HEK293 (cell line): ENCODE measurements around the gene NFKB1.

ENCODE experiments used
- CTCF ChIA-PET: fragments of 350-600 bp; formaldehyde crosslinking; extraction: SDS; loops from one replicate; lab custom pipeline; 2021; ENCODE audit warnings: antibody characterized with exemption; lab: Yijun Ruan, JAX
- POLR2A ChIA-PET: fragments of 300-600 bp; formaldehyde crosslinking; extraction: SDS; loops from one replicate; lab custom pipeline; 2020; ENCODE audit warnings: antibody characterized with exemption, inconsistent platforms; lab: Yijun Ruan, JAX
- H3K27ac ChIP-seq: fragments of 200-500 bp; sonication (Bioruptor generic); 2 replicates; pipeline ENCODE4 v1.5.1; 2014; ENCODE audit warnings: low read depth, low read length, control low read depth, inconsistent platforms; ENCODE audit errors: extremely low read depth
- H3K36me3 ChIP-seq, 2 experiments: fragments of 200-500 bp in 1 of 2; sonication (Bioruptor generic) in 1 of 2; 1 replicate in 1 of 2; 2 replicates in 1 of 2; pipeline ENCODE4 v1.5.1; 2014 to 2017; ENCODE audit warnings: inconsistent platforms in 2 of 2, low read length in 2 of 2; ENCODE audit not compliant: control insufficient read depth in 2 of 2, insufficient read depth in 1 of 2
- H3K4me1 ChIP-seq: fragments of 200-500 bp; sonication (Bioruptor generic); 2 replicates; pipeline ENCODE4 v1.5.1; 2014; ENCODE audit warnings: mild to moderate bottlenecking, low read length, inconsistent platforms; ENCODE audit not compliant: control insufficient read depth, insufficient read depth
- H3K4me3 ChIP-seq: 2 replicates; pipeline ENCODE4 v1.5.1; 2011; ENCODE audit warnings: low read depth, mild to moderate bottlenecking, control low read depth, low read length, moderate library complexity
- H3K9me3 ChIP-seq: fragments of 200-500 bp; sonication (Bioruptor generic); 2 replicates; pipeline ENCODE4 v1.5.1; 2014; ENCODE audit warnings: low read depth, low read length, inconsistent platforms; ENCODE audit not compliant: control insufficient read depth, insufficient read depth
- FEZF1 ChIP-seq: fragments of 450-650 bp; formaldehyde crosslinking; IDR thresholded peaks from 2 replicates; pipeline ENCODE4 v1.5.1; 2016; ENCODE audit warnings: missing biosample characterization, missing genetic modification characterization
- HIC1 ChIP-seq: fragments of 450-650 bp; formaldehyde crosslinking; IDR thresholded peaks from 2 replicates; pipeline ENCODE4 v1.5.1; 2016; ENCODE audit warnings: missing biosample characterization, missing genetic modification characterization
- KLF1 ChIP-seq: fragments of 450-650 bp; formaldehyde crosslinking; IDR thresholded peaks from 2 replicates; pipeline ENCODE4 v1.5.1; 2016; ENCODE audit warnings: missing biosample characterization, missing genetic modification characterization
- KLF16 ChIP-seq: fragments of 450-650 bp; formaldehyde crosslinking; IDR thresholded peaks from 2 replicates; pipeline ENCODE4 v1.5.1; 2017; ENCODE audit warnings: missing biosample characterization, missing genetic modification characterization
- MZF1 ChIP-seq: fragments of 450-650 bp; formaldehyde crosslinking; IDR thresholded peaks from 2 replicates; pipeline ENCODE4 v1.5.1; 2017; ENCODE audit warnings: missing biosample characterization, missing genetic modification characterization, borderline replicate concordance
- OVOL3 ChIP-seq: fragments of 450-650 bp; formaldehyde crosslinking; IDR thresholded peaks from 2 replicates; pipeline ENCODE4 v1.5.1; 2016; ENCODE audit warnings: missing biosample characterization, missing genetic modification characterization
- PATZ1 ChIP-seq: fragments of 450-650 bp; formaldehyde crosslinking; IDR thresholded peaks from 2 replicates; pipeline ENCODE4 v1.5.1; 2016; ENCODE audit warnings: missing biosample characterization, missing genetic modification characterization
- SP2 ChIP-seq: fragments of 450-650 bp; formaldehyde crosslinking; IDR thresholded peaks from 2 replicates; pipeline ENCODE4 v1.5.1; 2016; ENCODE audit warnings: missing biosample characterization, missing genetic modification characterization
- SP7 ChIP-seq: fragments of 450-650 bp; formaldehyde crosslinking; IDR thresholded peaks from 2 replicates; pipeline ENCODE4 v1.5.1; 2016; ENCODE audit warnings: missing biosample characterization, missing genetic modification characterization
- YY1 ChIP-seq: fragments of 450-650 bp; formaldehyde crosslinking; IDR thresholded peaks from 2 replicates; pipeline ENCODE4 v1.5.1; 2018; ENCODE audit warnings: missing biosample characterization, missing genetic modification characterization
- ZBTB20 ChIP-seq: fragments of 450-650 bp; formaldehyde crosslinking; IDR thresholded peaks from 2 replicates; pipeline ENCODE4 v1.5.1; 2016; ENCODE audit warnings: missing biosample characterization, missing genetic modification characterization
- ZNF138 ChIP-seq: fragments of 450-650 bp; formaldehyde crosslinking; IDR thresholded peaks from 2 replicates; pipeline ENCODE4 v1.5.1; 2016; ENCODE audit warnings: missing biosample characterization, missing genetic modification characterization, borderline replicate concordance
- ZNF155 ChIP-seq: fragments of 450-650 bp; formaldehyde crosslinking; IDR thresholded peaks from 2 replicates; pipeline ENCODE4 v1.5.1; 2016; ENCODE audit warnings: missing biosample characterization, missing genetic modification characterization
- ZNF16 ChIP-seq: fragments of 450-650 bp; formaldehyde crosslinking; IDR thresholded peaks from 2 replicates; pipeline ENCODE4 v1.5.1; 2016; ENCODE audit warnings: low read depth, missing biosample characterization, missing genetic modification characterization
- ZNF174 ChIP-seq: fragments of 450-650 bp; formaldehyde crosslinking; IDR thresholded peaks from 2 replicates; pipeline ENCODE4 v1.5.0; 2017; ENCODE audit warnings: missing biosample characterization, mild to moderate bottlenecking, missing genetic modification characterization
- ZNF362 ChIP-seq: fragments of 450-650 bp; formaldehyde crosslinking; IDR thresholded peaks from 2 replicates; pipeline ENCODE4 v1.5.1; 2016; ENCODE audit warnings: missing biosample characterization, missing genetic modification characterization
- ZNF37A ChIP-seq: fragments of 450-650 bp; IDR thresholded peaks from 2 replicates; pipeline ENCODE4 v1.5.1; 2018; ENCODE audit warnings: missing biosample characterization, missing genetic modification characterization
- ZNF488 ChIP-seq: fragments of 450-650 bp; formaldehyde crosslinking; IDR thresholded peaks from 2 replicates; pipeline ENCODE4 v1.5.1; 2016; ENCODE audit warnings: missing biosample characterization, missing genetic modification characterization
- ZNF561 ChIP-seq: fragments of 450-650 bp; IDR thresholded peaks from 2 replicates; pipeline ENCODE4 v1.5.1; 2018; ENCODE audit warnings: missing biosample characterization, missing genetic modification characterization, borderline replicate concordance
- ZNF677 ChIP-seq: fragments of 450-650 bp; IDR thresholded peaks from 2 replicates; pipeline ENCODE4 v1.5.0; 2018; ENCODE audit warnings: missing biosample characterization, mild to moderate bottlenecking, missing genetic modification characterization, moderate library complexity
- ZNF704 ChIP-seq: fragments of 450-650 bp; formaldehyde crosslinking; IDR thresholded peaks from 2 replicates; pipeline ENCODE4 v1.5.1; 2016; ENCODE audit warnings: missing biosample characterization, missing genetic modification characterization
- ZNF777 ChIP-seq: fragments of 450-650 bp; formaldehyde crosslinking; IDR thresholded peaks from 2 replicates; pipeline ENCODE4 v1.5.1; 2017; ENCODE audit warnings: missing biosample characterization, missing genetic modification characterization, borderline replicate concordance
- ZSCAN16 ChIP-seq: fragments of 450-650 bp; formaldehyde crosslinking; IDR thresholded peaks from 2 replicates; pipeline ENCODE4 v1.5.1; 2016; ENCODE audit warnings: missing biosample characterization, missing genetic modification characterization

NFKB1 gene

DNA sequence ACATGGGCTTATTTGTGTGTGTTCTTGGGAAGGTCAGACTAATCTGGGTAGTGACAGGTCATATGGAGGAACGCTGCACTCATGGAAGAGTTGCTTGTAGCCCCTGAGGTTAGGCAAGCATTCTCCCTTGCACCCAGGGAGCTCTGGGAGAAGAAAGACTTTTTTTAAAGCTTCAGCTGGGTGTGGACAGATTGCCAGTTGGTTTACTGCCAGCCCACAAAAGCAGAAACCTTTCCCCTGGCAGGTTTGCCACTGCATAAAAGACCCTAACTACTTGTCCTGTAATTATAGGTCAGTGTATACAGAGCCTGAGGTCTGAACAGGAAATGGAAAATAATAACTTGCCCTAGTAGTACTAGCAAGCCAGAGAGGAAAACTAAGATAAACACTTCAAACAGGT, 7.4 kb upstream of the NFKB1 start:
- Histone ChIP-seq H3K4me1 (no peaks in the 10 kb centered on the region), H3K4me3 (no peak overlapping the region), H3K27ac (no peak overlapping the region), H3K9me3 (no peaks in the 10 kb centered on the region), H3K36me3 (no peaks in the 10 kb centered on the region)
- CTCF ChIA-PET = no interaction called here
- TF ChIP-seq ZBTB20 (tag by site-specific recombination) (no peak), ZNF777 (tag by site-specific recombination) (no peak), ZNF155 (tag by site-specific recombination) (no peak), SP7 (tag by site-specific recombination) (peak; percentile 86), ZNF37A (tag by site-specific recombination) (no peak)
- POLR2A ChIA-PET = no interaction called here

- H3K9me3 ChIP-seq = no peaks in the 10 kb centered on the region
- H3K36me3 ChIP-seq = no peaks in the 10 kb centered on the region
- CTCF ChIA-PET = no interaction called here
- no peak overlapping the region for H3K27ac ChIP-seq
- H3K4me1 ChIP-seq = no peaks in the 10 kb centered on the region
- TF ChIP-seq ZNF704 (tag by site-specific recombination) (no peak), ZNF677 (tag by site-specific recombination) (no peak), ZNF488 (tag by site-specific recombination) (no peak), KLF1 (no peak), YY1 (no peak), ZNF561 (no peak), MZF1 (tag by site-specific recombination) (no peak)
- POLR2A ChIA-PET = no interaction called here
- H3K4me3 ChIP-seq = no peak overlapping the region
These were observed 6.6 kb upstream of the NFKB1 start for GRCh38 chr4:102494603-102495002.

- ChIA-PET CTCF (no interaction called here), POLR2A (no interaction called here)
- no peaks in the 10 kb centered on the region for H3K9me3 ChIP-seq
- no peak overlapping the region for H3K27ac ChIP-seq
- H3K36me3 ChIP-seq = no peaks in the 10 kb centered on the region
- no peak overlapping the region for H3K4me3 ChIP-seq
- H3K4me1 ChIP-seq = no peaks in the 10 kb centered on the region
- TF ChIP-seq ZNF16 (tag by site-specific recombination) (no peak), FEZF1 (no peak), ZNF138 (tag by site-specific recombination) (no peak), ZNF362 (tag by site-specific recombination) (no peak), ZNF174 (tag by site-specific recombination) (no peak), KLF16 (tag by site-specific recombination) (no peak), KLF1 (no peak), HIC1 (no peak), ZSCAN16 (no peak), OVOL3 (tag by site-specific recombination) (no peak), PATZ1 (tag by site-specific recombination) (no peak), SP2 (tag by site-specific recombination) (no peak)
These were observed 3.2 kb upstream of the NFKB1 start for GRCh38 chr4:102497986-102498385.
